ENCODE data around the gene RPL32. TPM values are rescaled to one million over a fixed set of nuclear protein-coding genes. Genes with fewer than 3 reads are reported as not detected.

The RPL32 gene
- total RNA-seq, 1 donor from 2014 or later, result 1,479 TPM

DNA sequence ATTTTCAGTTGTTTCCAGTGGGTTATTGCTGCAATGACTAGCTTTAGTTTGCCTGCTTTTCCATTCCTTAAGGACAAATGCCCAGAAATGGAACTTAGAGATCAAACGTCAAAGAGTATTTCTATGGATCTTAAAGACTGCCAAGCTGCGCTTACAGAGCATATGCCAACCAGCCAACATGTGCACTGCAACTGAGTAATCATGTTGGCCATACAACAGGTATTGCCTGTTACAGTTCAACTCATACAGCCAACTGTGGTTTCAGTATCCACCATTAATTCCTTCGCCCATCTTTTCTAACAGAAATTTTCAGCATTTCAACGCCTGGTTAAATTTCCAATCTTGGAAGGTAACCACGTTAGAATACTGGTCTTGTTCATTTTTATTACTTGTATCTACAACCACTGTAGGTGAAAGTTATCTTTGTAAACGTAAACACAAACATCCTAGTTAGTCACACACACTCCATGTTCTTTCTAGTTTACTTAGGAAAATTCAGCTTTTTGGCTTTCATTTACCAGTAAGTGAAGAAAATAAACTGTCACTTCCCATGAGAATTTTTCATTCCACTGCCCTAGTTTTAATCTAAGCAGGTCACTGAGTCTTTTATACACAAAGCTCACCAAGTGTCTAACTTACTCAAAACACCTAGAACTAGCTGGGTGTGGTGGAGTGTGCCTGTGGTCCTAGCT lies 3.9 kb downstream of the RPL32 start:
- H3K36me3 ChIP-seq (ENCODE audit: insufficient read depth, low read length), result peaks cover 68% of the 10 kb centered on the region
- Mint-ChIP-seq H3K4me3 (ENCODE audit: unreplicated experiment) (peak overlapping the region; percentile 99), H3K27me3 (ENCODE audit: low read depth, unreplicated experiment) (no peaks in the 10 kb centered on the region), H3K36me3 (ENCODE audit: low read depth, unreplicated experiment) (peaks cover 58% of the 10 kb centered on the region), H3K27ac (ENCODE audit: unreplicated experiment) (no peak overlapping the region), H3K4me1 (ENCODE audit: low read depth, unreplicated experiment) (peaks cover 38% of the 10 kb centered on the region), H3K9me3 (ENCODE audit: unreplicated experiment) (no peaks in the 10 kb centered on the region)
- TF ChIP-seq, protein P1, sequence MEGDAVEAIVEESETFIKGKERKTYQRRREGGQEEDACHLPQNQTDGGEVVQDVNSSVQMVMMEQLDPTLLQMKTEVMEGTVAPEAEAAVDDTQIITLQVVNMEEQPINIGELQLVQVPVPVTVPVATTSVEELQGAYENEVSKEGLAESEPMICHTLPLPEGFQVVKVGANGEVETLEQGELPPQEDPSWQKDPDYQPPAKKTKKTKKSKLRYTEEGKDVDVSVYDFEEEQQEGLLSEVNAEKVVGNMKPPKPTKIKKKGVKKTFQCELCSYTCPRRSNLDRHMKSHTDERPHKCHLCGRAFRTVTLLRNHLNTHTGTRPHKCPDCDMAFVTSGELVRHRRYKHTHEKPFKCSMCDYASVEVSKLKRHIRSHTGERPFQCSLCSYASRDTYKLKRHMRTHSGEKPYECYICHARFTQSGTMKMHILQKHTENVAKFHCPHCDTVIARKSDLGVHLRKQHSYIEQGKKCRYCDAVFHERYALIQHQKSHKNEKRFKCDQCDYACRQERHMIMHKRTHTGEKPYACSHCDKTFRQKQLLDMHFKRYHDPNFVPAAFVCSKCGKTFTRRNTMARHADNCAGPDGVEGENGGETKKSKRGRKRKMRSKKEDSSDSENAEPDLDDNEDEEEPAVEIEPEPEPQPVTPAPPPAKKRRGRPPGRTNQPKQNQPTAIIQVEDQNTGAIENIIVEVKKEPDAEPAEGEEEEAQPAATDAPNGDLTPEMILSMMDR (IDR thresholded peaks at IDR 0.05; ENCODE audit: insufficient read depth, low read depth, low read length), result no peak
- no peak for TF ChIP-seq EZH2 (IDR thresholded peaks at IDR 0.05; ENCODE audit: insufficient read depth, low read length)
- H4K20me1 ChIP-seq (ENCODE audit: insufficient read depth, low read length), result peaks cover 84% of the 10 kb centered on the region
- H3K4me2 ChIP-seq (ENCODE audit: low read length), result peak overlapping the region; percentile 98
- H3K9me3 ChIP-seq (ENCODE audit: insufficient read depth, low read depth, low read length), result no peaks in the 10 kb centered on the region
- peak overlapping the region; percentile 99 for H3K4me3 ChIP-seq (ENCODE audit: insufficient read depth, low read depth, low read length)
- peaks cover 25% of the 10 kb centered on the region for H3K4me1 ChIP-seq (ENCODE audit: insufficient read depth, low read length)
- H3K27me3 ChIP-seq (ENCODE audit: insufficient read depth, low read length), result no peaks in the 10 kb centered on the region
- peaks cover 65% of the 10 kb centered on the region for H3K79me2 ChIP-seq (ENCODE audit: insufficient read depth, low read length)
- peak overlapping the region; percentile 98 for H3K9ac ChIP-seq (ENCODE audit: low read length)
- FAIRE-seq (no peak), DNase-seq (ENCODE audit: low read depth) (no peak)
- H2AFZ ChIP-seq (ENCODE audit: low read depth, low read length), result no peak overlapping the region
- no peak overlapping the region for H3K27ac ChIP-seq (ENCODE audit: low read depth, low read length)

DNA sequence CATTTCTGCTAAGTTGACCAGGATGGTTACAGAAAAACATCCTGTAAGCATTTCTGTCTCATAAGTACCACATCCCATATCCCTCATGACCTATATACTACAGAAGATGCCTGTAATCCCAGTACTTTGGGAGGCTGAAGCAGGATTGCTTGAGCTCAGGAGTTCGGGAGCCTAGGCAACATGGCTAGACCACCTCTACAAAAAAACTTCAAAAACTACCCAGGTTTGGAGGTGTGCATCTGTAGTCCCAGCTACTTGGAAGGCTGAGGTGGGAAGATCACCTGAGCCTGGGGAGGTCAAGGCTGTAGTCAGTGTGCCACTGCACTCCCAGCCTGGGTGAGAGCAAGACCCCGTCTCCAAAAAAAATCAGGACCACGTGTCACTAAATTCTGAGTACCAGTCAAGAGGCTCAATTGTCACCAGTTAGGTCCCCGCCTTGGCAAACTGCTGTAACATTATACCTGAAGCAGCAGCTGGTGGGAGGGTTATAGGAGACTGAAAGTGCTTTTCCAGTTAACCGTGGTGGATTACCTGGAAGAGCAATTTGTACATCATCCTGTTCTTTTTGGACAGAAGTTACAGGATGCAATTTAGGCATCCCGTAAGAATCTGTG lies 6.2 kb downstream of the RPL32 start:
- FAIRE-seq, result no peak
- Histone ChIP-seq H3K9ac (ENCODE audit: low read length) (no peak overlapping the region), H3K36me3 (ENCODE audit: insufficient read depth, low read length) (peaks cover 74% of the 10 kb centered on the region), H3K27ac (ENCODE audit: low read depth, low read length) (no peak overlapping the region), H2AFZ (ENCODE audit: low read depth, low read length) (no peak overlapping the region), H3K27me3 (ENCODE audit: insufficient read depth, low read length) (no peaks in the 10 kb centered on the region), H3K4me1 (ENCODE audit: insufficient read depth, low read length) (peaks cover 25% of the 10 kb centered on the region), H4K20me1 (ENCODE audit: insufficient read depth, low read length) (peaks cover 97% of the 10 kb centered on the region), H3K4me2 (ENCODE audit: low read length) (no peak overlapping the region), H3K79me2 (ENCODE audit: insufficient read depth, low read length) (peaks cover 53% of the 10 kb centered on the region), H3K4me3 (ENCODE audit: insufficient read depth, low read depth, low read length) (no peak overlapping the region), H3K9me3 (ENCODE audit: insufficient read depth, low read depth, low read length) (no peaks in the 10 kb centered on the region)
- Mint-ChIP-seq H3K27ac (ENCODE audit: unreplicated experiment) (no peak overlapping the region), H3K4me3 (ENCODE audit: unreplicated experiment) (no peak overlapping the region), H3K27me3 (ENCODE audit: low read depth, unreplicated experiment) (no peaks in the 10 kb centered on the region), H3K36me3 (ENCODE audit: low read depth, unreplicated experiment) (peaks cover 60% of the 10 kb centered on the region), H3K9me3 (ENCODE audit: unreplicated experiment) (no peaks in the 10 kb centered on the region), H3K4me1 (ENCODE audit: low read depth, unreplicated experiment) (peaks cover 41% of the 10 kb centered on the region)
- TF ChIP-seq, protein P1 (IDR thresholded peaks at IDR 0.05; ENCODE audit: insufficient read depth, low read depth, low read length), result no peak
- no peak for TF ChIP-seq EZH2 (IDR thresholded peaks at IDR 0.05; ENCODE audit: insufficient read depth, low read length)
- no peak for DNase-seq (ENCODE audit: low read depth)

All from astrocyte (in vitro differentiated cells and primary cell).